PC-9 (cell line): ENCODE measurements around the gene STARD13. TPM values are rescaled to one million over a fixed set of nuclear protein-coding genes. Genes with fewer than 3 reads are reported as not detected.

Source experiments
- BruUV-seq: library from RNA; stranded (reverse); fragments of 400-500 nt; replicated peaks from 2 replicates; lab custom pipeline; 2021; lab: Mats Ljungman, UMichigan
- CTCF ChIA-PET: fragments of 300-600 bp; sonication (Branson Sonifier 250); formaldehyde crosslinking; loops from one replicate; lab custom pipeline; 2022; ENCODE audit warnings: antibody characterized with exemption; lab: Charles Lee
- POLR2A ChIA-PET: fragments of 300-600 bp; sonication (Branson Sonifier 250); formaldehyde crosslinking; loops from one replicate; lab custom pipeline; 2022; ENCODE audit warnings: antibody characterized with exemption; ENCODE audit not compliant: unreplicated experiment; lab: Charles Lee
- DNase-seq, 2 experiments: peaks; one replicate each; pipeline versions ENCODE4 v3.0.0 to v3.0.0-alpha.2; 2015 to 2022; ENCODE audit warnings: mixed read lengths in 1 of 2
- H2AFZ ChIP-seq: fragments of 200-600 bp; sonication (generic); 2 replicates; pipeline ENCODE4 v1.8.1; 2017; ENCODE audit warnings: antibody characterized with exemption
- H3F3A ChIP-seq: fragments of 200-600 bp; sonication (generic); 2 replicates; pipeline ENCODE4 v1.8.1; 2017; ENCODE audit warnings: antibody characterized with exemption, mild to moderate bottlenecking, low read depth; ENCODE audit not compliant: insufficient read depth
- H3K27ac ChIP-seq: fragments of 200-600 bp; sonication (generic); 2 replicates; pipeline ENCODE4 v1.6.1; 2016; ENCODE audit warnings: mixed run types
- H3K27me3 ChIP-seq: fragments of 200-600 bp; sonication (generic); 2 replicates; pipeline ENCODE4 v1.6.1; 2016; ENCODE audit warnings: low read depth, mixed run types; ENCODE audit not compliant: insufficient read depth
- H3K36me3 ChIP-seq: fragments of 200-600 bp; sonication (generic); 2 replicates; pipeline ENCODE4 v1.6.1; 2016; ENCODE audit warnings: low read depth, mixed run types
- H3K4me1 ChIP-seq: fragments of 200-600 bp; sonication (generic); replicated peaks from 2 replicates; pipeline ENCODE4 v1.6.1; 2016; ENCODE audit warnings: mixed run types; ENCODE audit not compliant: insufficient read depth
- H3K4me2 ChIP-seq: fragments of 200-600 bp; sonication (generic); 2 replicates; pipeline ENCODE4 v1.6.1; 2017; ENCODE audit warnings: mixed run types
- H3K4me3 ChIP-seq: fragments of 200-600 bp; sonication (generic); 2 replicates; pipeline ENCODE4 v1.6.1; 2016; ENCODE audit warnings: mixed run types
- H3K79me2 ChIP-seq: fragments of 200-600 bp; sonication (generic); 2 replicates; pipeline ENCODE4 v1.6.1; 2017; ENCODE audit warnings: low read depth, mixed run types
- H3K9me2 ChIP-seq: fragments of 200-600 bp; sonication (generic); 2 replicates; pipeline ENCODE4 v1.8.1; 2017; ENCODE audit warnings: mild to moderate bottlenecking; ENCODE audit not compliant: insufficient read depth
- H3K9me3 ChIP-seq: fragments of 200-600 bp; sonication (generic); 2 replicates; pipeline ENCODE4 v1.8.1; 2016; ENCODE audit warnings: low read depth; ENCODE audit not compliant: insufficient read depth
- H4K20me1 ChIP-seq: fragments of 200-600 bp; sonication (generic); 2 replicates; pipeline ENCODE4 v1.8.1; 2017; ENCODE audit not compliant: insufficient read depth
- CTCF ChIP-seq: fragments of 200-600 bp; sonication (generic); conservative IDR thresholded peaks from 2 replicates; pipeline ENCODE4 v1.6.1; 2017; ENCODE audit warnings: mixed run types, antibody characterized with exemption, mild to moderate bottlenecking, moderate library complexity
- EZH2 ChIP-seq: fragments of 200-600 bp; sonication (generic); IDR thresholded peaks from 2 replicates; pipeline ENCODE4 v1.8.0; 2017; ENCODE audit warnings: antibody characterized with exemption, low read depth
- intact Hi-C: fragments of 100-400 bp; cut with micrococcal nuclease; formaldehyde crosslinking; loops from one replicate; pipeline ENCODE4 v1.10.0; 2022; ENCODE audit not compliant: unreplicated experiment
- total RNA-seq: library from RNA; stranded (reverse); gene quantifications from 2 replicates; pipeline ENCODE4 v1.2.3, GENCODE V29; 2021

Gene STARD13
- total RNA-seq, 1 experiment from 2014 or later: 19.6 TPM

DNA sequence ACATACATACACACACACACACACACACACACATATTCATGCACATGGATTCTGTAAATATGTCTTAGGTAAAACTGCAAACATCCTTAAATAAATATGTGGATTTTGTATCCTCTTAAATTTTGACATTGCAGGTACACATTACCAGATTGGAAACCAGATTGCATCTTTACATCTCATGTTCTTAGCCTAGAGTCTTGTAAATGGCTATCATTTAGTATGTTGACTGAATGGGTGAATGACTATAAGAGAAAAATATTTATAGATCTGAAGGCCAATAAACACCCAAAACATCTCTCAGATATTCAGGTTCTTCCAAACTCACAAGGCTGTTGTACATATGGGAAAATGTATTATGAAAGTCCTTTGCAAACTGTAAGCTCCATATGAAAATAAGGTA lies 104.3 kb downstream of the STARD13 start:
- CTCF ChIA-PET: no interaction called here
- no peaks in the 10 kb centered on the region for H3K79me2 ChIP-seq
- peaks cover 4% of the 10 kb centered on the region; the same call in 1 of the 2 replicates for H3K9me3 ChIP-seq
- POLR2A ChIA-PET: no interaction called here
- H4K20me1 ChIP-seq: no peaks in the 10 kb centered on the region
- H3K36me3 ChIP-seq: no peaks in the 10 kb centered on the region
- DNase-seq: no peak
- no peak overlapping the region for H3K4me3 ChIP-seq
- no peaks in the 10 kb centered on the region for H3K27me3 ChIP-seq
- H3K9me2 ChIP-seq: no peaks in the 10 kb centered on the region
- no peak overlapping the region for H3K27ac ChIP-seq
- no peaks in the 10 kb centered on the region for H3F3A ChIP-seq
- intact Hi-C loops: no loop called here
- no TSS peak for BruUV-seq
- no peak overlapping the region for H3K4me2 ChIP-seq
- TF ChIP-seq CTCF (no peak), EZH2 (no peak)
- H3K4me1 ChIP-seq: no peaks in the 10 kb centered on the region
- H2AFZ ChIP-seq: no peak overlapping the region

DNA sequence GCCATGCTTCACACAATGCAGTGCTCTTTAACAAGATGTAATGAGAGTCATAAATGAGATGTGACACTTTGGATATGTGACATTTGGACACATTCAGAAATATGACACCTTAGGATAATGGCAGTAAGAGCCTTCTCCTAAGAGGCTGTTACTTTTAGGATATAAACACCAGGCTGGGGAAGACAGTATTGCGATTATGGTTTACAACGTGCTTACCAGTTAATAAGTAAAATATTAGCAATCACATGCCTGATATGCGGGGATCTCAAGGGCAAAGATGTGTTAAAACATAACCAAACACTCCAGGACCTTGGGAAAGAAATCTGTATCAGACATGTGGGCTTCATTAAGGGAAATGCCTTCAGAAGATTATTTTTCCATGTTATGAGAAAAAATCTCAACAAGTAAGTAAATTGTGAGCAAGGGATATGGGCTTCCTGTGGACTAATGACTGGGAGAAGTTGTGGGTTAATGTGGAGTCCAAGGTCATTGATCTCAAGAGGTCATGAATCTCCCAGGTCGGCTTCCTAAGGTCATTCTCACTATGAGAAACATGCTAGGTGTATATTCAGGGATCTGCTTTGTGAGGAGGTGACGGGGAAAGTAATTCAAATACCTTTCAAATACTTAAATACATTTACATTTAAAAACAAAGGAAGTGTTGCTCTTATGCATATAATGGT lies 105.3 kb downstream of the STARD13 start:
- DNase-seq: no peak
- H3K36me3 ChIP-seq: no peaks in the 10 kb centered on the region
- POLR2A ChIA-PET: no interaction called here
- intact Hi-C loops: no loop called here
- H3K4me1 ChIP-seq: no peaks in the 10 kb centered on the region
- H3K4me3 ChIP-seq: no peak overlapping the region
- no peaks in the 10 kb centered on the region for H3K27me3 ChIP-seq
- H4K20me1 ChIP-seq: no peaks in the 10 kb centered on the region
- no peak overlapping the region for H2AFZ ChIP-seq
- H3K27ac ChIP-seq: no peak overlapping the region
- CTCF ChIA-PET: no interaction called here
- TF ChIP-seq CTCF (no peak), EZH2 (no peak)
- H3K9me2 ChIP-seq: no peaks in the 10 kb centered on the region
- H3K9me3 ChIP-seq: peaks cover 4% of the 10 kb centered on the region; the same call in 1 of the 2 replicates
- no TSS peak for BruUV-seq
- no peaks in the 10 kb centered on the region for H3K79me2 ChIP-seq
- H3F3A ChIP-seq: no peaks in the 10 kb centered on the region
- H3K4me2 ChIP-seq: no peak overlapping the region

DNA sequence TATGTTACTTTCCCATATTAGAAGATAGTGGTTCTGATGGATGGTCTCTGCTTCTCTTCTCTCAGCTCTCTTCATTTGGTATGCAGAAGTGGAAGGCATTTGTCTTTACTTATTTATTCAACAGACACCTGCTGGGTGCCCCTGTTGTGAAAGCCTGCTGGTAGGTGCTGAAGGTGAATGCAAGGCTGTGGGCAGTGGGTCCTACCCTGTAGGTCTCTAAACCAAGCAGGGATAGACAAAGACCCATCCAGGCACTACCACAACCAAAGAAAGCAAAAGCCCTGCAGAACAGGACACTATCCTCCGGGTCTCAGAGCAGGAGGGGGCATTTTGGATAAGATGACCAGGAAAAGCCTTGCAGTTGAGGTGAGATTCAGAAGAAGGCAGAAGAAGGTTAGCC lies 106.1 kb downstream of the STARD13 start:
- H3K4me1 ChIP-seq: no peaks in the 10 kb centered on the region
- H3F3A ChIP-seq: no peaks in the 10 kb centered on the region
- peaks cover 4% of the 10 kb centered on the region; the same call in 1 of the 2 replicates for H3K9me3 ChIP-seq
- no peak overlapping the region for H3K4me2 ChIP-seq
- no peaks in the 10 kb centered on the region for H3K36me3 ChIP-seq
- POLR2A ChIA-PET: no interaction called here
- H3K4me3 ChIP-seq: no peak overlapping the region
- no peaks in the 10 kb centered on the region for H3K27me3 ChIP-seq
- H2AFZ ChIP-seq: no peak overlapping the region
- BruUV-seq: no TSS peak
- H4K20me1 ChIP-seq: no peaks in the 10 kb centered on the region
- DNase-seq: no peak
- CTCF ChIA-PET: no interaction called here
- TF ChIP-seq CTCF (no peak), EZH2 (no peak)
- H3K9me2 ChIP-seq: no peaks in the 10 kb centered on the region
- H3K27ac ChIP-seq: no peak overlapping the region
- no peaks in the 10 kb centered on the region for H3K79me2 ChIP-seq
- intact Hi-C loops: no loop called here
